HFFc6 (cell line): ENCODE data around the gene CCT6B. TPM values are rescaled to one million over a fixed set of nuclear protein-coding genes. Genes with fewer than 3 reads are reported as not detected.

Experiments used
- DNase-seq: peaks from one replicate; pipeline ENCODE4 v3.0.0-alpha.2; 2018
- H3K27ac Mint-ChIP-seq: 2 replicates; pipeline ENCODE4 v1.8.0; 2020; ENCODE audit warnings: mild to moderate bottlenecking, mixed read lengths
- H3K27me3 Mint-ChIP-seq: 2 replicates; pipeline ENCODE4 v1.8.0; 2021; ENCODE audit warnings: mild to moderate bottlenecking, moderate library complexity, mixed read lengths; ENCODE audit not compliant: insufficient read depth
- H3K36me3 Mint-ChIP-seq: 2 replicates; pipeline ENCODE4 v1.8.0; 2021; ENCODE audit warnings: low read depth, mixed read lengths
- H3K4me1 Mint-ChIP-seq: 2 replicates; pipeline ENCODE4 v1.8.0; 2020; ENCODE audit warnings: low read depth, mixed read lengths
- H3K4me3 Mint-ChIP-seq: 2 replicates; pipeline ENCODE4 v1.8.0; 2020; ENCODE audit warnings: mild to moderate bottlenecking, moderate library complexity, mixed read lengths
- H3K9me3 Mint-ChIP-seq: 2 replicates; pipeline ENCODE4 v1.8.0; 2020; ENCODE audit warnings: mild to moderate bottlenecking, mixed read lengths
- CTCF ChIP-seq: fragments of 200-600 bp; sonication (generic); IDR thresholded peaks from 2 replicates; pipeline ENCODE4 v1.5.0; 2021; ENCODE audit warnings: antibody characterized with exemption, mild to moderate bottlenecking
- total RNA-seq, 6 experiments: library from RNA; stranded (reverse); fragmentation: NEBNext Ultra II Directional; extraction: Animal tissue kit (Norgen Biotek cat#: 25700); gene quantifications; 2 replicates in 1 of 6; 3 replicates in 5 of 6; pipeline ENCODE4 v1.2.3, GENCODE V29; 2021

The CCT6B gene
- total RNA-seq, 6 experiments from 2014 or later, result 1.1 to 2.1 (median 1.4) TPM

DNA sequence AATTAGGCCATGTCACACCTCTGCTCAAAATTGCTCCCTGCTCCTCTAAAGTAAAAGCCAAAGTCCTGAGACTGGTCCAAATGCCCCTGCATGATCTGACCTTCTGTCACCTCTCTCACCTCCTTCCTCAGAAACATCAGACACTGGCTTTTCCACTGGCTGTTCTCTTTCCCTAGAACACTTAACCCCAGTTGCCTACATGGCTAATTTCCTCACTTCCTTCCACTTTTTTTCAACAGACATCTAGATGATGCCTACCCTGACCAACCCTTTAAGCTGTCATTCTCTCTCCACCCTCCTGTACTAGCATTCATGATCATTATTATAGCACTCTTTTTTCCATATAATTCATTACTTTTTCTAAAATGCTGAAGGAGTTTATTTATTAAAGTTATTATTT lies 31.0 kb downstream of the CCT6B start:
- H3K4me3 Mint-ChIP-seq, result no peak overlapping the region
- no peaks in the 10 kb centered on the region for H3K36me3 Mint-ChIP-seq
- H3K4me1 Mint-ChIP-seq, result no peaks in the 10 kb centered on the region
- no peak overlapping the region for H3K27ac Mint-ChIP-seq
- no peak for TF ChIP-seq CTCF
- peaks cover 2% of the 10 kb centered on the region; the same call in 1 of the 2 replicates for H3K27me3 Mint-ChIP-seq
- no peak for DNase-seq
- H3K9me3 Mint-ChIP-seq, result no peaks in the 10 kb centered on the region

GRCh38 chr17:34926661-34927060 lies 34.6 kb downstream of the CCT6B start:
- H3K4me3 Mint-ChIP-seq, result no peak overlapping the region
- no peaks in the 10 kb centered on the region for H3K36me3 Mint-ChIP-seq
- H3K9me3 Mint-ChIP-seq, result no peaks in the 10 kb centered on the region
- no peak for TF ChIP-seq CTCF
- no peak for DNase-seq
- H3K27ac Mint-ChIP-seq, result no peak overlapping the region
- no peaks in the 10 kb centered on the region for H3K4me1 Mint-ChIP-seq
- peaks cover 2% of the 10 kb centered on the region; the same call in 1 of the 2 replicates for H3K27me3 Mint-ChIP-seq

DNA sequence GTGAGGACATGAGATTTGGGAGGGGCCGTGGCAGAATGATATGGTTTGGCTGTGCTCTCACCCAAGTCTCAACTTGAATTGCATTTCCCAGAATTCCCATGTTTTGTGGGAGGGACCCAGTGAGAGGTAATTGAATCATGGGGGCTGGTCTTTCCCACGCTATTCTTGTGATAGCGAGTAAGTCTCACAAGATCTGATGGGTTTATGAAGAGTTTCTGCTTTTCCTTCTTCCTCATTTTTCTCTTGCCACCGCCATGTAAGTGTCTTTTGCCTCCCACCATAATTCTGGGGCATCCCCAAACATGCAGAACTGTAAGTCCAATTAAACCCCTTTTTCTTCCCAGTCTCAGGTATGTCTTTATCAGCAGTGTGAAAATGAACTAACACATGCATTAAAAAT lies 40.6 kb downstream of the CCT6B start:
- no peak for TF ChIP-seq CTCF
- Mint-ChIP-seq H3K27me3 (no peaks in the 10 kb centered on the region), H3K36me3 (no peaks in the 10 kb centered on the region), H3K9me3 (no peaks in the 10 kb centered on the region), H3K27ac (no peak overlapping the region), H3K4me1 (no peaks in the 10 kb centered on the region), H3K4me3 (no peak overlapping the region)
- DNase-seq, result no peak

DNA sequence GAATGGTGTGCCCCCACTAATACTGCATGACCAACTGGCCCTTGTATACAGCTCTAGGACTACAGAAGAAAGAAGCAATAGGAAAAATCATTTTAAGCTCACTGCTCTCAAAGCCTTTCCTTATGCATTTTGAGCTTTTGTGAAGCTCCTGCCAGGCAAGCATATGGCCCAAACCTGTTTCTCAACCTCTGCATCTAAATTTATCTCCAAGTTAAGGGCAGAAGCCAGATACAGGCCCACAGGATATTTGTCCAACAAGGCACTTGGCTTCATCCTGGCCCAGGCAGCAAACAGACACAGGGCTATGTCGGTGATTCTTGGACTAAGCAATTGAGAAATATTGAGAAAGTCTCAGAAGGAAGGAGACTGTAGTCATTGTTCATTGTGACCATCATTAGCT lies 43.9 kb downstream of the CCT6B start:
- Mint-ChIP-seq H3K27ac (no peak overlapping the region), H3K27me3 (no peaks in the 10 kb centered on the region), H3K4me1 (no peaks in the 10 kb centered on the region), H3K9me3 (no peaks in the 10 kb centered on the region), H3K36me3 (no peaks in the 10 kb centered on the region), H3K4me3 (no peak overlapping the region)
- no peak for TF ChIP-seq CTCF
- no peak for DNase-seq

- no peaks in the 10 kb centered on the region for H3K9me3 Mint-ChIP-seq
- no peak for DNase-seq
- no peaks in the 10 kb centered on the region for H3K27me3 Mint-ChIP-seq
- H3K27ac Mint-ChIP-seq, result no peak overlapping the region
- no peak for TF ChIP-seq CTCF
- H3K4me1 Mint-ChIP-seq, result no peaks in the 10 kb centered on the region
- H3K36me3 Mint-ChIP-seq, result no peaks in the 10 kb centered on the region
- H3K4me3 Mint-ChIP-seq, result no peak overlapping the region
Measured at GRCh38 chr17:34916120-34916519, 45.1 kb downstream of the CCT6B start.

- Mint-ChIP-seq H3K4me1 (no peaks in the 10 kb centered on the region), H3K9me3 (no peaks in the 10 kb centered on the region), H3K27me3 (peaks cover 6% of the 10 kb centered on the region), H3K4me3 (no peak overlapping the region), H3K27ac (no peak overlapping the region), H3K36me3 (no peaks in the 10 kb centered on the region)
- DNase-seq, result no peak
- TF ChIP-seq CTCF, result no peak
Measured at GRCh38 chr17:34913001-34913400, 48.3 kb downstream of the CCT6B start.
